ENCODE measurements around the gene MRPS14.

MRPS14 gene

DNA sequence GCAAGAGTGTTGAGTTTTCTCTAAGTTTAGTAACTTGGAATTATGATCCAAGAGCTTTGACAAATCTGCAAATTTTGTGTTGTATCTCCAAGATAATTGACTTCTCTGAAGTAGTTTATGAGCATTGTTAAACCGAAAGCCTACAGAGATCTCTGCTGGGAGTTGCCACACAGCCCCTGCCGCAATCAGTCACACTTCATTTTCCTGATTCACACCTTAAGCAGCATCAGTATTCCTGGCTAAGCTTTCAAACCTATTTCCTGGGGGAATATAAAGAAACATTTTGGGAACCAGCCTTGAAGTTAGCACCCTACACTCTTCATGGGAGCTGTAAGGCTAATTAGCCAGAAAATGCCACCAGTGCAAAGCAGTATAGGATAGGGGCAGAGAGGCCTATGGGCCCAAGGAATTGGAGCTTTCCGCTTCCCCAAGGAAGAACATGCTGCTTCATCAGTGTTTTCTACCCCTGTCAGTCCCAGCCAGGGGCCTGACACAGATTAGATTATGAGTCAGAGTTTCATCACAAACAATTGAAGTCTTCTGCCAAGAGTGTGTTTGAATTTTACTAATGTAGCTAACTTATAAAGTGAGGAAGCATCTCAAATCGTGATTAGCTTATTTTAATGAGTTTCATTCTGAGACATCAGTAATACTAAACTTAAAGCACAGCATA, 46.7 kb downstream of the MRPS14 start:
- DNase-seq = no peak

DNA sequence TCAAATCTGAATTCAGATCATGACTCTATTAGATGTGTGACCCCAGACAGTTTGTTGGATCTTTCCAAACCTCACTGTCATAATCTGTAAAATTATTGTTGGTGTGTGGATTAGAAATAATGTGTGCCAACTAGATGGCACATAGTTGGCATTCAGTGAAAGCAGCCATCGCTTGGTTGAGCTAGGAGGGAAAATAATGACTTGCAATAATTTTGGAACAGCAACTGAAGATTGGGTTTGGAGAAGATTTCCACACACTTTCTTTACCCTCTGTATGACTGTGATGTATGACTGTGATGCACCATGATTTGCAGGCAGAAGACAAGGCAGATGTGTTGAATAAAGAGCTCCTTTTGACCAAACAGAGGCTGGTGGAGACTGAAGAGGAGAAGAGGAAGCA, 47.5 kb downstream of the MRPS14 start:
- DNase-seq = no peak

DNA sequence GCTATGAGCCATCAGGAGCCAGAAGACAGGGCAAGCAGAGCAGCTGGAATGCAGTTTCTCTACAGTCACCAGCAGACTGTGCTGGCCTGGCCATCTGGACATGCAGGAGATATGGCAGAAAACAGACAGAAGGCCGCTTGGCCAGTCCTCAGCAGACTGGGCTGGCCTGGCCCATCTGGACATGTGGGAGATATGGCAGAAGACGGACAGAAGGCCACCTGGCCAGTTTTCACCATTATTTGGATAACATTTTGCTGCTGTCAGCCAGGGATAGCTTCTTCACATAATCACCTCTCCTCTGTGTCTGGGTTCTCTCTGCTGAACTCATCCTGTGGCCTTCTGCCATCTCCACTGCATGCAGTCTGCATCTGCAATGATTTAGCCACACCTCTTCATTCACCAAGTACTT, 48.5 kb downstream of the MRPS14 start:
- DNase-seq = no peak

DNA sequence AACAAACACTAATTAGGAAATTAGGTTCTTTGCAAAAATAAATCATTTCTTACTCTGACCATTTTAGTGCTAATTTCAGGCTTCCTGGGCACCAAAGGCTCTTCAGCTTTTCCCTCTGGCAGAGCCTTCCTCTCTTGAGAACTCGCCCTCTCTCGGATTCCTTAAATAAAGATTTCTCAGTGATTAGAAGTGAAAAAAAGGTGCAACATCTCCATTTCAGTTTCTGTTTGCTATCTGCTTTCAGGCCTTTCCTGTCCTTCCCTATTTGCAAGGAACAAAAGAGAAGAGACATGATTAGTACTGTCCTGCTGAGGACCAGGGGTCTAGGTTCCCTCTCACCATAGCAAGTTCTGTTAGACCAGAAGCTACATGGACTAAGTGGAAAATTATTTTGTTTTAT, 51.3 kb downstream of the MRPS14 start:
- no peak for DNase-seq

DNA sequence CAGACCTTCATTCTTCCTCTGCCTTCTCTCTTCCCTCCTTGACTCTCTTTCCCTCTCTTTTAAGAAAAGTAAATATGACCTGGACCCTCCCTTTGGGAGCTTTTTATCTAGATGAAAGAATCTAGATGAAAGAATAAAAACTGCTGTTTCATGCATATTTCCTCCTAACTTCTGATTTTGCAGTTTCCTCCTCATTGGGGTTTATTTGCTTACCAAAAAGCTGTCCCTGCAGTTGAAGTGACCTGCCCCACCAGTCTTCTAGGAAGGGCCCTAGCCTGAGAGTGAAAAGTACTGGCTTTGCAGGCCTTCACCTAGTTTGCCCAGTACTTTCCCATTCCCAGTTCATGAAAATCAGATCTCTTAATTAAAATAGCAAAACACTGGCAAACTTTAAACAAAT, 51.8 kb downstream of the MRPS14 start:
- DNase-seq = no peak

DNA sequence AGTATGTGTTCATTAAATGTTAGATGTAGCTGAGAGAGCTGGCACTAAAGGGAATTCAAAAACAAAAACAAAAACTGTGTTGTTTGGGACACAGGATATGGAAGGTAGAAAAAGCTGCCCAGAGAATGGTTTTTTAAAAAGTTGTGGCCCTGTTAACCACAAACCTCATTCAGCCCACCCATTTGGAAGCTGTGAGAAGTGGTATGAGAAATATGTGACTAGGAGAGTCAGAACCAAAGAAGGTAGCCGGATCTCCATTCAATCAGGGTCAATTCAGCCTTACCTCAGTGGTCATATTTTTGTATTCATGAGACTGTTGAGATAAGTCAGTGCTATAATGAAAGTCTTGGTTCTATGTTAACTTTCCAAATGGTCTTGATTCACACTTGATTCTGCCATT, 53.2 kb downstream of the MRPS14 start:
- no peak for DNase-seq

DNA sequence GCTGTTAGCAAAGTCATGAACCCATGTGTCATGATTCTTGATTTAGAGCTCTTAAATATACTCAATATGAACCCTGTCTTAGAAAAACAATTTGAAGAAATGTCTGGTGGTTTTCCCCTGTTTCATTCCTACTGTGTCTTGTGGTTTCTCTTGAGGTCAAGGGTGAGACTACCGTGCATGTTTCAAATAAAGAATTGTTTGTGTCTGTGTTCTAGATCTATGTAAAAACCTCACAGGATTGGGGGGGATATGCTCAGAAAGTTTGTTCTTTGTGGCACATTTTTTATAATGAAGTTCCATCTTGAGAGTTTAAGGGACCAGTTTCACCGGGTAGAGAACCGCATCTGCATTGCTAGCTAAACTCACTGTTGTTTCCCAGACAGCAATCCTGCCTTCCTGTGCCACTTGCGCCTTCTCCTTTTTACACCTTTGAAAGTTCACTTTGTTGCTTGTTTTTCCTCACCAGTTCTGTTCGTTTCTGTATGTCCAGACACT, 54.4 kb downstream of the MRPS14 start:
- peak; percentile 7 for DNase-seq

DNA sequence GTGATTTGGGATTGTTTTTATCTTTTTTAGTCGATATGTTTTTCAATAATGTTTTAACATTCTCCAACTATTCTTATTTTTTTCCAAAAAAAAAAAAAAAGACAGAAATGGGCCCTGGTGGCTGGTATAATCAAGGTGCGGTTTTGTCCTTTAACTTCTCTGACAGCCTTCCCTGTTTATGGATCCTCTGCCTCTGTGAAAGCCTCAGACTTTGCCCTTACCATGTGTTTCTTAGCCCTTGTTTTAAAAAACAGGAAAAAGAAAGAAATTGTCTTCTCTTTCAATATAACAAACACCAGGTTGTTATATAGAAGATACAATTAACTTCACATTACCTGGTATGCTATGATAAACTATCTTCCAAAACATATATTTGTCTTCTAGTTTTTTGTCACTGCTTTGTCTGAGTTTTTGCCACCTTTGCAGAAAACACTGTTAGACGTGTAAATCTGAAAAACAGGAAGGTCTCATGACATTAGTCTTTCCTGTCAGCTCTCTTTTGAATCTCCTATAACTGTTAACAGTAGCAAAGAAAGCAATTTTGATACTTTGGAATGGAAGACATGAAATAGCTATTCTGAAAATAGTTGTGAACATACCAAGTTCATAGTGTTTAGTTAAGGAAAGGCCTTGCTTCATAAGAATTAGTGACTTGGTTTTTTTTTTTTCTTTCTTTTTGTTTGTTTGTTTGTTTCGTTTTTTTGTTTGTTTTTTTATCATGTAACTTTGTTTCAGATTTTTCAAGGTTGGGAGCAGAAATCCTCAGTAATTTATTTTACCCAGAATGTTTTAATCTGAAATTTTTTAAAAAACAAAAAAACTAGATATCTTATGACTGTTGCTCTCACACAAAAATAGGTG, 55.1 kb downstream of the MRPS14 start:
- DNase-seq = no peak

DNA sequence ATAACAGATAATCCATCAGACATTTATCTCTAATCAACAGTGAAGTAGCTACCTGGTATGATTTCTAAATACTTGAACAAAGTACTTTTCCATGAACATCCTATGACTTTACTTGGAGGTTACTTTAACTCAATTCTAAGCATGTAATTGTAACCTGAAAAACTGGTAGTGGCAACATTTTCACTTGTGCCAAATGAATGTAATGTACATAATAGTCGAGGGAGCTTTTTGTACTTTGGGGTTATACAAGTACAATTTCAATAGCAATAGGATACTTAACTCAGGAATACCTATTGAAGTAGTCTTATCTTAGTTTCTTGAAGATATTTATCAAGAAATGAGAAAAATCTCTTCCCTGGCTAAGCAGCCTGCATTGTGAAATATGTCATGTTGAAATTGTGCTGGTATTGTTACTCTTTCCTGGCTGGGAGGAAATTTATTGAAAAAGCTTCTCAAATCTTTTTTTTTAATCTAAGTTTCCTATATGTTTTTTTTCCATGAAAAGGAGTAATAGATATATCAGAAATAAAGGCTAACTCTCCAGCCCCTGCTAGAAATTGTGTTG, 57.1 kb downstream of the MRPS14 start:
- DNase-seq = no peak

DNA sequence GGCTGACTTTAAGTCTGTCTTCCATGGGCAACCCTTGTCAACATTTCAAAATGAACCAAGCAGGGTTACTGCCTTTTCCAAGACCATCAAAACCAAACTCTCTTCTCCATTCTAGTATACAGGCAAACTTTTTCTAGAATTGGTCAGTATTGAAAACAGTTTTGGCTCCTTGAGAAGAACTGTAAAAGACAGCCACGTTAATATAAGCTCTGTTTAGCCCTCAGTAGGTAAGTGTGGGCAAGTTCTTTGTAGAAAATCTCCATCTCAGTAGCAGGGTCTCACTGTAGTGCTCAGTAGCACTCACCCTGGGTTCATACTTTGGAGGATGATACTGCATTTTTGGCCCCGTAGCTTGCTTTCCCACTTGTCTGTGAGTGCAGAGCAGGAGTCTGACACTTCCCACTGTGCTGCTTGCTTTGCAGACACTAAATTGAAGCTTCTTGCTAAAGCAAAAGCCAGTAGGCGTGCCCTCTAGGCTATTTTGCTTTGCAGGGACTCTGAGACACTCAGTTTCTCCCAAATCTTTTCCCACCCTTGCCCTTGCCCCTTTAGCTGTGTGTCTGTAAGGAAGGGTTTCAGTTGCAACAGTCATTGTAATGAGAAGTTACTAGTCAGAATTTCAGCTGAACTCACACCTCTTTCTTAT, 57.7 kb downstream of the MRPS14 start:
- DNase-seq = peak; percentile 19

DNA sequence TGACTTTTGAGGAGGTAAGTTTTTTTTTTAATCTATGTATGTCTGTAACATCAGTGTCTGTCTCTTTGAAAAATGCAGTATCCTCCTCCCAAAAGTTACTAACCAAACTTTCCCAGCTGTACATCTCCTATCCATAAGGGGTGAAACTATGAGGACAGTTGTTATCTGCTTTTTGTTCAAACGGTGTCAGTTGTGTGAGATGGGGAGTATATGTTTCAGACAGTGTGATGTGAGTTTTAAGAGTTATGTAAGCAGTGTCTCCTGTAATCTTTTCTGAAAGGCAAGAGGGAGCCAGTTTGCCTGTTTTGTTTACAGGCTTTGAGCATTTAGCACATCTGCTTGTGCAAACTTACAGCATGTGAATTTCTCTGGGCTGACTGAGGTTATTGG, 58.3 kb downstream of the MRPS14 start:
- DNase-seq = no peak

DNA sequence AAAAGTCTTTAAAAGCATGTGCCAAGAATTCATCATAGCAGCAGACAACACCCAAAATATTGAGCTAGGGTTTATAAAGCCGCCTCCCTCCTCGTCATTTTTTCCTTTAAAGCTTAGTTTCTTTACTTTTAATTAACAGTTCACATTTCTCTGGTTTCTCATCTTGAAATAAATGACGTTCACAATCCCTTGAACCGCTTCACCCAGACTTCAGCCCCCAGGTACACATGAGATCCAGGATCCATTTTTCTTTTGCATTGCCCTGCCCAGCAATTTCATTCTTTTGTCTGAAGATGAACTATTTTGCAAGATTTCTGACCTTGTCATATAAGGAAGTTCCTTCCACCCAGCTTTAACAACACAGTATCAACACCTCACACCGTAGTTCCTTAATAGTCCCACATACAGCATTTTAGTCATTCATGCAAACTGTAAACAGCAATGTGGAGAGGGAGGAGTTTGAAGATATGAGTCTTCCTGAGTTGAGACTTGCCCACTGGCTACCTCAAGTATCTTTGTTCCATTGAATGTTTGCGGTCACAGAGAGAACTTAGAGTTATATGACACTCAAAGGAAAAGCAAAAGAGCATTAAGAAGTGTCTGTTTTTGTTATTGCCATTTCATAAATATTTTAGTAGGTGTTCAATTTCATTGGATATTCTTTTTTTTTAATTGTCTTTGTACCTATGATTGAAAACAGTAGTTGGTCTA, 58.8 kb downstream of the MRPS14 start:
- no peak for DNase-seq

DNA sequence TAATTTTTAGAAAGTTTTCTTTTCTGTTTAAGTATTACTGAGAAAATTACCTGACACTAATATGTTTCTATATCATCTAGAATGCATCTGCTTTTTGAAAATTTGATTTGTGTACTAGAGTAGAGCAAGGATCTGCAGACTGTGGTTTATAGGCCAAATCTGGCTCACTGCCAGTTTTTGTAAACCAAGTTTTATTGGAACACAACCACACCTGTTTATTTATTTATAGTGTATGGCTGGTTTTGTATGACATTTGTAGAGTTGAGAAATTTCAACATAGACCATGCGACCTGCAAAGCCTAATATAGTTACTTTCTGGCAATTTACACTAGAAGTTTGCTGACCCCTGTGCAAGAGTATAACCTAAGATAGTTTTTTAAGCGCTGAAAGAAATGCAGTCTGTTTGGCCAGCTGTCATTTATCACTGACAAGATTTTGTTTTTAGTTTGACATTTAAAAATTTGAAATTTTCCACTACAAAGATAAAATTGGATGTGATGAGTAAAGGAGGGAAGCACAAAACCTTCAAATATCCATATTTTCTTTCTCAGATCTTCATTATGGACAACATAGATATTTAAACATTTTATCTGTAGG, 59.6 kb downstream of the MRPS14 start:
- DNase-seq = no peak

Measured in GDM1 (cell line).